ENCODE results near the gene PAGE4. TPM values are rescaled to one million over a fixed set of nuclear protein-coding genes. Genes with fewer than 3 reads are reported as not detected.
A peak's percentile ranks its signal among the peaks of the same experiment; 100 is the strongest.

PAGE4 gene
- not detected in 2 replicates for polyA plus RNA-seq (2012; rRNA removed)
- not detected in 2 replicates for polyA plus RNA-seq (2012; cell fraction: cytosol; rRNA removed)
- polyA plus RNA-seq (2012; cell fraction: nucleus; rRNA removed), result not detected in 2 replicates

- Histone ChIP-seq H3K4me1 (ENCODE audit: control insufficient read depth in 1 of 2, insufficient read depth in 2 of 2, low read depth in 1 of 2, low read length in 1 of 2) (no peaks in the 10 kb centered on the region), H3K4me3 (ENCODE audit: low read depth in 2 of 2, low read length in 1 of 2) (no peak within 1 kb of the TSS), H3K4me2 (no peak within 1 kb of the TSS), H3F3A (replicated peaks; ENCODE audit: insufficient read depth) (no peaks in the 10 kb centered on the region), H3K9ac (no peak within 1 kb of the TSS), H3K9me3 (no peaks in the 10 kb centered on the region), H2AFZ (ENCODE audit: low read depth) (no peak within 1 kb of the TSS), H3K27ac (ENCODE audit: low read depth in 2 of 2, low read length in 1 of 2) (no peak within 1 kb of the TSS), H3K79me2 (ENCODE audit: insufficient read depth) (no peaks in the 10 kb centered on the region), H3K9me2 (no peaks in the 10 kb centered on the region), H4K20me1 (ENCODE audit: insufficient read depth) (no peaks in the 10 kb centered on the region), H3K27me3 (ENCODE audit: insufficient read depth) (peaks cover 18% of the 10 kb centered on the region), H3K36me3 (replicated peaks in 1 of 2; ENCODE audit: control insufficient read depth in 1 of 2, insufficient read depth in 2 of 2, low read length in 1 of 2) (no peaks in the 10 kb centered on the region)
- ChIA-PET POLR2A (no interaction called here), CTCF (interaction anchor here (1.0 kb wide), 1 partner anchor 10 kb away, joined by 4 read pairs; no protein-coding TSS in a partner anchor)
- no peak for TF ChIP-seq YY1 (IDR thresholded peaks at IDR 0.05; ENCODE audit: low read depth)
- TF ChIP-seq FOXM1 (IDR thresholded peaks at IDR 0.05; ENCODE audit: low read depth), result no peak
- no peak for TF ChIP-seq TCF12 (IDR thresholded peaks at IDR 0.05)
- TF ChIP-seq EZH2phosphoT487 (IDR thresholded peaks at IDR 0.05; ENCODE audit: borderline replicate concordance, low read depth), result no peak
- TF ChIP-seq TEAD4 (IDR thresholded peaks at IDR 0.05; ENCODE audit: borderline replicate concordance, insufficient read depth), result no peak
- no peak for TF ChIP-seq FOSL2 (IDR thresholded peaks at IDR 0.05; ENCODE audit: borderline replicate concordance, low read depth)
- WGBS (ENCODE audit: low lambda C conversion rate), result 19% methylated on average over 5 of the region's 8 CpGs
- peak; percentile 9 for DNase-seq
Observed at GRCh38 chrX:49829016-49829415, at the start of gene PAGE4. Gene PAGE4 (plus strand): TSS chrX:49829303. CDS start chrX:49830429, 1,126 bp downstream.

GRCh38 chrX:49784747-49785280 lies 44.3 kb upstream of the PAGE4 start:
- no peaks in the 10 kb centered on the region for H3K9me2 ChIP-seq
- no CpG with 5 or more reads among the region's 1 CpG for whole genome bisulfite sequencing (ENCODE audit: low lambda C conversion rate)
- TF ChIP-seq IRF3 (IDR thresholded peaks at IDR 0.05; ENCODE audit: low read depth, low read length) (no peak), TEAD4 (IDR thresholded peaks at IDR 0.05; ENCODE audit: borderline replicate concordance, insufficient read depth) (no peak), TAF1 (IDR thresholded peaks at IDR 0.05; ENCODE audit: borderline replicate concordance, low read depth, low read length) (no peak)

GRCh38 chrX:49792376-49792775 lies 36.7 kb upstream of the PAGE4 start:
- ChIA-PET POLR2A (no interaction called here), CTCF (interaction anchor here (1.0 kb wide), 1 partner anchor 38 kb away, joined by 3 read pairs; no protein-coding TSS in a partner anchor)
- no peak for TF ChIP-seq CTCF (IDR thresholded peaks at IDR 0.05)
- TF ChIP-seq RAD21 (IDR thresholded peaks at IDR 0.05; ENCODE audit: low read length), result no peak
- TF ChIP-seq TCF12 (IDR thresholded peaks at IDR 0.05), result no peak
- TF ChIP-seq TAF1 (IDR thresholded peaks at IDR 0.05; ENCODE audit: borderline replicate concordance, low read depth, low read length), result no peak
- TF ChIP-seq SMC3 (IDR thresholded peaks at IDR 0.05; ENCODE audit: low read depth, low read length), result no peak
- TF ChIP-seq TEAD4 (IDR thresholded peaks at IDR 0.05; ENCODE audit: borderline replicate concordance, insufficient read depth), result no peak
- no peak for TF ChIP-seq NFIC (IDR thresholded peaks at IDR 0.05; ENCODE audit: borderline replicate concordance)
- H3K4me2 ChIP-seq, result no peak overlapping the region
- no peaks in the 10 kb centered on the region for H3K9me2 ChIP-seq
- 0% methylated on average over 1 of the region's 1 CpG for WGBS (ENCODE audit: low lambda C conversion rate)
- no peak overlapping the region for H2AFZ ChIP-seq (ENCODE audit: low read depth)
- H3K9ac ChIP-seq, result no peak overlapping the region
- DNase-seq, result no peak
- no peaks in the 10 kb centered on the region for H3K36me3 ChIP-seq (replicated peaks in 1 of 2; ENCODE audit: control insufficient read depth in 1 of 2, insufficient read depth in 2 of 2, low read length in 1 of 2)
- H3K27ac ChIP-seq (ENCODE audit: low read depth in 2 of 2, low read length in 1 of 2), result no peak overlapping the region
- H3K79me2 ChIP-seq (ENCODE audit: insufficient read depth), result no peaks in the 10 kb centered on the region
- H4K20me1 ChIP-seq (ENCODE audit: insufficient read depth), result no peaks in the 10 kb centered on the region
- H3K9me3 ChIP-seq, result no peaks in the 10 kb centered on the region
- no peaks in the 10 kb centered on the region for H3F3A ChIP-seq (replicated peaks; ENCODE audit: insufficient read depth)
- H3K27me3 ChIP-seq (ENCODE audit: insufficient read depth), result no peaks in the 10 kb centered on the region; the same call in 1 of the 2 replicates
- H3K4me1 ChIP-seq (ENCODE audit: control insufficient read depth in 1 of 2, insufficient read depth in 2 of 2, low read depth in 1 of 2, low read length in 1 of 2), result no peaks in the 10 kb centered on the region
- no peak overlapping the region for H3K4me3 ChIP-seq (ENCODE audit: low read depth in 2 of 2, low read length in 1 of 2)

More at GRCh38 chrX:49784747-49785280, 44.3 kb upstream of the PAGE4 start:
- Histone ChIP-seq H3K4me2 (no peak overlapping the region), H3K9ac (no peak overlapping the region), H3K79me2 (ENCODE audit: insufficient read depth) (no peaks in the 10 kb centered on the region), H3K36me3 (replicated peaks in 1 of 2; ENCODE audit: control insufficient read depth in 1 of 2, insufficient read depth in 2 of 2, low read length in 1 of 2) (no peaks in the 10 kb centered on the region), H3F3A (replicated peaks; ENCODE audit: insufficient read depth) (no peaks in the 10 kb centered on the region), H3K9me3 (no peaks in the 10 kb centered on the region), H2AFZ (ENCODE audit: low read depth) (no peak overlapping the region), H4K20me1 (ENCODE audit: insufficient read depth) (no peaks in the 10 kb centered on the region), H3K4me3 (ENCODE audit: low read depth in 2 of 2, low read length in 1 of 2) (no peak overlapping the region), H3K27ac (ENCODE audit: low read depth in 2 of 2, low read length in 1 of 2) (no peak overlapping the region), H3K27me3 (ENCODE audit: insufficient read depth) (no peaks in the 10 kb centered on the region; the same call in 1 of the 2 replicates), H3K4me1 (ENCODE audit: control insufficient read depth in 1 of 2, insufficient read depth in 2 of 2, low read depth in 1 of 2, low read length in 1 of 2) (no peaks in the 10 kb centered on the region)
- ChIA-PET POLR2A (no interaction called here), CTCF (no interaction called here)
- no peak for DNase-seq

Data from SK-N-SH (cell line).